Lung (tissue), 12 donors: ENCODE results near the gene HJV. TPM values are rescaled to one million over a fixed set of nuclear protein-coding genes. Genes with fewer than 3 reads are reported as not detected.

ENCODE experiments used
- ATAC-seq: fragments of 200-7000 bp; cut with Tn5 transposase; one replicate; pipeline ENCODE4 v1.9.1; 2020; ENCODE audit warnings: moderate number of reproducible peaks; ENCODE audit not compliant: insufficient read depth, low FRiP score
- DNase-seq, 3 donors: peaks; one replicate each; pipeline ENCODE4 v3.0.0-alpha.2; 2013 to 2017
- H3K27ac ChIP-seq, 2 donors: one replicate each; pipeline ENCODE4 v1.5.1; 2013; ENCODE audit warnings: mild to moderate bottlenecking in 2 of 2, moderate library complexity in 2 of 2, control low read depth in 1 of 2, inconsistent platforms in 1 of 2, low read depth in 1 of 2, low read length in 1 of 2
- H3K27me3 ChIP-seq, 3 donors: one replicate each; pipeline ENCODE4 v1.5.1; 2013; ENCODE audit warnings: low read length in 2 of 3; ENCODE audit not compliant: control insufficient read depth in 3 of 3, insufficient read depth in 3 of 3
- H3K36me3 ChIP-seq, 4 donors: one replicate each; pipeline ENCODE4 v1.5.1; 2013; ENCODE audit warnings: low read length in 4 of 4, mild to moderate bottlenecking in 1 of 4, moderate library complexity in 1 of 4; ENCODE audit not compliant: control insufficient read depth in 4 of 4, insufficient read depth in 4 of 4
- H3K4me1 ChIP-seq, 5 donors: one replicate each; pipeline ENCODE4 v1.5.1; 2013; ENCODE audit warnings: low read length in 5 of 5, mild to moderate bottlenecking in 2 of 5, moderate library complexity in 1 of 5; ENCODE audit not compliant: control insufficient read depth in 5 of 5, insufficient read depth in 5 of 5
- H3K4me3 ChIP-seq: one replicate; pipeline ENCODE4 v1.5.1; 2013; ENCODE audit warnings: mild to moderate bottlenecking, control low read depth, moderate library complexity
- H3K9ac ChIP-seq, 2 donors: one replicate each; pipeline ENCODE4 v1.5.1; 2013; ENCODE audit warnings: low read length in 2 of 2, control low read depth in 1 of 2; ENCODE audit not compliant: insufficient read depth in 1 of 2
- H3K9me3 ChIP-seq, 4 donors: one replicate each; pipeline ENCODE4 v1.5.1; 2013; ENCODE audit warnings: low read length in 3 of 4, mild to moderate bottlenecking in 1 of 4, moderate library complexity in 1 of 4; ENCODE audit not compliant: control insufficient read depth in 4 of 4, insufficient read depth in 3 of 4
- CTCF ChIP-seq: IDR thresholded peaks from 2 replicates; pipeline ENCODE4 v1.5.1; 2012; ENCODE audit warnings: mild to moderate bottlenecking; ENCODE audit errors: control extremely low read depth, extremely low read depth
- WGBS, 2 donors: extraction: QIAGEN DNeasy Blood & Tissue Kit; methylation state at CpG; one replicate each; pipeline ENCODE4 v1.1.7; 2013; 5-methylcytosine and 5-hydroxymethylcytosine counted together
- polyA plus RNA-seq, 2 donors: library from polyadenylated mRNA; stranded (reverse); fragments of 200-250 nt; gene quantifications; one replicate each; pipeline ENCODE4 v1.2.1, GENCODE V29; 2013
- total RNA-seq, 2 donors: library from RNA; depleted of rRNA in 1 of 2; stranded (reverse); fragments of >200 nt in 1 of 2; gene quantifications; one replicate each; pipeline ENCODE4 v1.2.1, GENCODE V29; 2014 to 2021
- donor health status: control.
- donor health status: control.
- donor health status: Bipolar disorder and iron deficiency.
- donor health status: healthy.
- donor health status: DM: yes; HTN: yes; CAD: no.

HJV gene
- total and polyA plus RNA-seq, 4 donors, result not detected

- DNase-seq (peak in 1 of 3 donors; percentile 46), ATAC-seq (no peak)
- H3K9ac ChIP-seq, result peak overlapping the region; percentile 89 to 100
- no peaks in the 10 kb centered on the region for H3K27me3 ChIP-seq
- H3K9me3 ChIP-seq, result peaks cover 0 to 2% (median 0%) of the 10 kb centered on the region in 4 donors
- no peak for TF ChIP-seq CTCF
- WGBS, 2 donors, result 0% methylated on average over 13 of the region's 13 CpGs
- peak overlapping the region; percentile 85 to 99 for H3K27ac ChIP-seq
- H3K4me1 ChIP-seq, result peaks cover 8 to 53% (median 21%) of the 10 kb centered on the region in 5 donors
- H3K4me3 ChIP-seq, result peak overlapping the region; percentile 100
- H3K36me3 ChIP-seq, result peaks cover 14 to 43% (median 22%) of the 10 kb centered on the region in 4 donors
Measured at GRCh38 chr1:145995964-145996432, 25.5 kb downstream of the HJV start.

- no peak for DNase-seq
Measured at GRCh38 chr1:145995148-145995881, 26.2 kb downstream of the HJV start.

GRCh38 chr1:145994391-145995120 lies 27.0 kb downstream of the HJV start:
- ATAC-seq, result no peak
- H3K4me1 ChIP-seq, result peaks cover 9 to 49% (median 17%) of the 10 kb centered on the region in 5 donors
- peak overlapping the region; percentile 85 to 91 for H3K27ac ChIP-seq
- peak overlapping the region; percentile 100 for H3K4me3 ChIP-seq
- H3K36me3 ChIP-seq, result peaks cover 14 to 43% (median 22%) of the 10 kb centered on the region in 4 donors
- DNase-seq, result no peak
- H3K27me3 ChIP-seq, result no peaks in the 10 kb centered on the region
- H3K9me3 ChIP-seq, result peaks cover 0 to 2% (median 0%) of the 10 kb centered on the region in 4 donors
- no peak for TF ChIP-seq CTCF
- H3K9ac ChIP-seq, result peak overlapping the region; percentile 89 to 100
- 8% methylated on average over 10 of the region's 10 CpGs for WGBS, 2 donors

More at GRCh38 chr1:145995148-145995881, 26.2 kb downstream of the HJV start:
- no peak for TF ChIP-seq CTCF
- Histone ChIP-seq H3K4me1 (peaks cover 8 to 53% (median 21%) of the 10 kb centered on the region in 5 donors), H3K27ac (peak overlapping the region; percentile 85 to 99), H3K27me3 (no peaks in the 10 kb centered on the region), H3K9ac (peak overlapping the region; percentile 89 to 100), H3K4me3 (peak overlapping the region; percentile 100), H3K36me3 (peaks cover 14 to 43% (median 22%) of the 10 kb centered on the region in 4 donors), H3K9me3 (peaks cover 0 to 2% (median 0%) of the 10 kb centered on the region in 4 donors)
- ATAC-seq, result no peak
- WGBS, 2 donors, result 0 to 1% methylated on average over 8 of the region's 8 CpGs
